ENCODE results near the gene TOM1L1. TPM values are rescaled to one million over a fixed set of nuclear protein-coding genes. Genes with fewer than 3 reads are reported as not detected.

The TOM1L1 gene
- total and polyA plus RNA-seq, 2 of the 8 experiments (the other 6 are each of a cell fraction or from before 2014, with no cell fraction given): 47.0 to 60.8 TPM

GRCh38 chr17:54909766-54910165 lies 9.1 kb downstream of the TOM1L1 start (continued):
- TF ChIP-seq CHD7 (IDR thresholded peaks at IDR 0.05; ENCODE audit: insufficient replicate concordance, low read length): no peak
- TF ChIP-seq TBP (IDR thresholded peaks at IDR 0.05; ENCODE audit: low read depth, low read length): no peak
- no peak for TF ChIP-seq YY1 (IDR thresholded peaks at IDR 0.05; ENCODE audit: low read depth, low read length)
